Measurements from ENCODE around the gene HPSE2. TPM values are rescaled to one million over a fixed set of nuclear protein-coding genes. Genes with fewer than 3 reads are reported as not detected.
"Not testable (repeated sequence)": the region's sequence is repeated elsewhere in the genome, so short reads cannot be mapped to it uniquely, and the experiment has no call there.

HPSE2 gene
- total RNA-seq, 2 donors from 2014 or later, result 1.0 to 1.8 TPM

GRCh38 chr10:99248824-99249223 lies 13.2 kb upstream of the HPSE2 start:
- Histone ChIP-seq H3K9me3 (no peaks in the 10 kb centered on the region), H3K27me3 (no peaks in the 10 kb centered on the region), H3K27ac (no peak overlapping the region), H3K36me3 (no peaks in the 10 kb centered on the region), H3K4me3 (no peak overlapping the region), H3K4me1 (no peaks in the 10 kb centered on the region), H3K9ac (ENCODE audit: low read depth in 2 of 2, low read length in 2 of 2) (no peak overlapping the region)
- intact Hi-C loops (cut with DNase I), result loop anchor here (5.0 kb wide), 1 partner anchor 782 kb away; no protein-coding TSS in a partner anchor
- DNase-seq, result no peak
- no peak for TF ChIP-seq CTCF (IDR thresholded peaks at IDR 0.05)

GRCh38 chr10:99247893-99248292 lies 12.2 kb upstream of the HPSE2 start:
- DNase-seq, H3K36me3 ChIP-seq: not testable (repeated sequence)
- intact Hi-C loops (cut with DNase I), result loop anchor here (5.0 kb wide), 1 partner anchor 781 kb away; no protein-coding TSS in a partner anchor

DNA sequence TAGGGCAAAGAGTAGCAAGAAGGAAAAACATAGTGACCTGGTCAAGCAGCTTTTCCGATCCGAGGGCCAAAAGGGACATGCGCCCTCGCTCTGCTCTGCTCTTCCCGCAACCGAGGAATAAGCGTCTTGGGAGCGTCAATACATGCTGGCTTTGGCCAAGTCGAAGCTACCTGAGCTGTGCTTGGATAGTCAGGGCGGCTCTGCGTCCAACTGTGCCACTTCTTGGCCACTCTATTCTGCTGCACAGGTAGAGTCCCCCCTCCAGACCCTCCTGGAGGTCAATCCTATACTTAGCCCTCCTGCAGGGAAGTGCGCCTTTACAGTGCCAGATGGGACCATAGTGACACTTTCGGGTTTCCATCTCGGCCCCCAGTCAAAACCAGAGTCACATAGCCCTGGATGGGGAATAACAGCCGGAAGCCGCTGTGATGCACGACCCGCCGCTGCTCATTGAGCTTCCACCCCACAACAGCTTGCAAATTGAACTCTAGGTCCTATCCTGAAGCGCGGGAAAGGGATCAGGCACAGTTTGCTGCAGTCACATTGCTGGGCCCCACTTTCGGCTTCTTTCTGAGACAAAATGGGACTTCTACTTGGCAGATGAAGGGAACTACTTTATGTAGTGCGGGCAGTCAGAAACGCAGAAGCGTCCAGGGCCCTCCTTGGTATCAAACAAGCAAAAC lies 1.1 kb upstream of the HPSE2 start:
- Histone ChIP-seq H3K4me3 (no peak overlapping the region), H3K4me1 (no peaks in the 10 kb centered on the region), H3K27ac (no peak overlapping the region), H3K9ac (ENCODE audit: low read depth in 2 of 2, low read length in 2 of 2) (peak overlapping the region in 1 of 2 donors; percentile 12), H3K27me3 (peaks cover 49% of the 10 kb centered on the region), H3K36me3 (no peaks in the 10 kb centered on the region), H3K9me3 (no peaks in the 10 kb centered on the region)
- TF ChIP-seq CTCF (IDR thresholded peaks at IDR 0.05), result no peak
- no peak for DNase-seq
- intact Hi-C loops (cut with DNase I), result no loop called here

More at GRCh38 chr10:99247893-99248292, 12.2 kb upstream of the HPSE2 start:
- not testable (repeated sequence) for H3K27ac ChIP-seq; H3K27me3 ChIP-seq; H3K4me3 ChIP-seq; H3K4me1 ChIP-seq; H3K9me3 ChIP-seq; H3K9ac ChIP-seq (ENCODE audit: low read depth in 2 of 2, low read length in 2 of 2)

GRCh38 chr10:99234791-99235657 lies 628 bp downstream of the HPSE2 start:
- Histone ChIP-seq H3K9ac (ENCODE audit: low read depth in 2 of 2, low read length in 2 of 2) (no peak overlapping the region), H3K4me1 (no peaks in the 10 kb centered on the region), H3K4me3 (peak overlapping the region; percentile 27), H3K9me3 (no peaks in the 10 kb centered on the region), H3K27me3 (peaks cover 57% of the 10 kb centered on the region), H3K27ac (peak overlapping the region; percentile 9), H3K36me3 (no peaks in the 10 kb centered on the region)
- no peak for TF ChIP-seq CTCF (IDR thresholded peaks at IDR 0.05)
- no peak for DNase-seq
- intact Hi-C loops (cut with DNase I), result no loop called here

- Histone ChIP-seq H3K4me3 (peak overlapping the region; percentile 27), H3K36me3 (no peaks in the 10 kb centered on the region), H3K9me3 (no peaks in the 10 kb centered on the region), H3K9ac (ENCODE audit: low read depth in 2 of 2, low read length in 2 of 2) (peak overlapping the region in 1 of 2 donors; percentile 48), H3K4me1 (no peaks in the 10 kb centered on the region), H3K27ac (peak overlapping the region; percentile 9), H3K27me3 (peaks cover 57% of the 10 kb centered on the region)
- DNase-seq, result peak; percentile 54
- intact Hi-C loops (cut with DNase I), result no loop called here
- TF ChIP-seq CTCF (IDR thresholded peaks at IDR 0.05), result no peak
Observed at GRCh38 chr10:99234041-99234790, 1.4 kb downstream of the HPSE2 start.

Data from colonic mucosa (tissue), 4 donors.